ENCODE measurements around the gene NR2C2.

- TF ChIP-seq POLR2AphosphoS5 (IDR thresholded peaks at IDR 0.05): no peak
- TF ChIP-seq, protein P1, sequence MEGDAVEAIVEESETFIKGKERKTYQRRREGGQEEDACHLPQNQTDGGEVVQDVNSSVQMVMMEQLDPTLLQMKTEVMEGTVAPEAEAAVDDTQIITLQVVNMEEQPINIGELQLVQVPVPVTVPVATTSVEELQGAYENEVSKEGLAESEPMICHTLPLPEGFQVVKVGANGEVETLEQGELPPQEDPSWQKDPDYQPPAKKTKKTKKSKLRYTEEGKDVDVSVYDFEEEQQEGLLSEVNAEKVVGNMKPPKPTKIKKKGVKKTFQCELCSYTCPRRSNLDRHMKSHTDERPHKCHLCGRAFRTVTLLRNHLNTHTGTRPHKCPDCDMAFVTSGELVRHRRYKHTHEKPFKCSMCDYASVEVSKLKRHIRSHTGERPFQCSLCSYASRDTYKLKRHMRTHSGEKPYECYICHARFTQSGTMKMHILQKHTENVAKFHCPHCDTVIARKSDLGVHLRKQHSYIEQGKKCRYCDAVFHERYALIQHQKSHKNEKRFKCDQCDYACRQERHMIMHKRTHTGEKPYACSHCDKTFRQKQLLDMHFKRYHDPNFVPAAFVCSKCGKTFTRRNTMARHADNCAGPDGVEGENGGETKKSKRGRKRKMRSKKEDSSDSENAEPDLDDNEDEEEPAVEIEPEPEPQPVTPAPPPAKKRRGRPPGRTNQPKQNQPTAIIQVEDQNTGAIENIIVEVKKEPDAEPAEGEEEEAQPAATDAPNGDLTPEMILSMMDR (IDR thresholded peaks at IDR 0.05): no peak
Observed at GRCh38 chr3:15092686-15093085, 145.3 kb downstream of the NR2C2 start.
